CD4-positive, alpha-beta memory T cell (primary cell): ENCODE measurements around the gene MCMBP. TPM values are rescaled to one million over a fixed set of nuclear protein-coding genes. Genes with fewer than 3 reads are reported as not detected.
"Not testable (repeated sequence)": the region's sequence is repeated elsewhere in the genome, so short reads cannot be mapped to it uniquely, and the experiment has no call there.

Experiments
- CTCF ChIA-PET: fragments of 350-600 bp; sonication (Branson Sonifier 250); formaldehyde crosslinking; loops from one replicate; lab custom pipeline; 2021; ENCODE audit warnings: inconsistent platforms; ENCODE audit not compliant: partially characterized antibody; lab: Charles Lee
- POLR2A ChIA-PET: fragments of 350-600 bp; sonication (Branson Sonifier 250); formaldehyde crosslinking; loops from one replicate; lab custom pipeline; 2021; ENCODE audit not compliant: partially characterized antibody; lab: Charles Lee
- DNase-seq, 5 donors: peaks; one replicate each; pipeline versions ENCODE4 v3.0.0 to v3.0.0-alpha.2; 2020 to 2022; ENCODE audit warnings: mixed read lengths in 1 of 5
- H3K27ac ChIP-seq: one replicate; pipeline ENCODE4 v1.7.0; 2013; ENCODE audit warnings: low read depth, low read length
- H3K27me3 ChIP-seq: 2 replicates; pipeline ENCODE4 v1.7.0; 2013; ENCODE audit warnings: mild to moderate bottlenecking, low read length, moderate library complexity; ENCODE audit not compliant: insufficient read depth
- H3K36me3 ChIP-seq: 2 replicates; pipeline ENCODE4 v1.7.0; 2013; ENCODE audit warnings: mild to moderate bottlenecking, low read length, moderate library complexity; ENCODE audit not compliant: insufficient read depth
- H3K4me1 ChIP-seq: 2 replicates; pipeline ENCODE4 v1.7.0; 2013; ENCODE audit warnings: mild to moderate bottlenecking, low read length, moderate library complexity; ENCODE audit not compliant: insufficient read depth
- H3K4me3 ChIP-seq, 2 donors: one replicate each; pipeline ENCODE4 v1.7.0; 2013; ENCODE audit warnings: low read length in 2 of 2, mild to moderate bottlenecking in 1 of 2
- H3K9me3 ChIP-seq, 2 donors: one replicate each; pipeline ENCODE4 v1.7.0; 2013; ENCODE audit warnings: low read length in 2 of 2, control low read depth in 1 of 2; ENCODE audit not compliant: control insufficient read depth in 1 of 2
- H3K27ac Mint-ChIP-seq, 7 donors: one replicate each; pipeline ENCODE4 v1.8.0; 2020 to 2021; ENCODE audit warnings: mixed read lengths in 7 of 7, mild to moderate bottlenecking in 6 of 7, inconsistent platforms in 3 of 7, moderate library complexity in 3 of 7
- H3K27me3 Mint-ChIP-seq, 2 donors: one replicate each; pipeline ENCODE4 v1.8.0; 2020 to 2021; ENCODE audit warnings: mixed read lengths in 2 of 2
- H3K36me3 Mint-ChIP-seq, 2 donors: one replicate each; pipeline ENCODE4 v1.8.0; 2020 to 2021; ENCODE audit warnings: mixed read lengths in 2 of 2, inconsistent platforms in 1 of 2, mild to moderate bottlenecking in 1 of 2
- H3K4me1 Mint-ChIP-seq, 4 donors: one replicate each; pipeline ENCODE4 v1.8.0; 2020 to 2021; ENCODE audit warnings: mixed read lengths in 4 of 4, mild to moderate bottlenecking in 1 of 4
- H3K4me3 Mint-ChIP-seq, 8 donors: one replicate each; pipeline ENCODE4 v1.8.0; 2020 to 2021; ENCODE audit warnings: mixed read lengths in 8 of 8, mild to moderate bottlenecking in 7 of 8, moderate library complexity in 6 of 8, inconsistent platforms in 3 of 8
- H3K9me3 Mint-ChIP-seq, 8 donors: one replicate each; pipeline ENCODE4 v1.8.0; 2020 to 2021; ENCODE audit warnings: mixed read lengths in 8 of 8, mild to moderate bottlenecking in 5 of 8, inconsistent platforms in 3 of 8, moderate library complexity in 1 of 8
- intact Hi-C: fragments of 100-400 bp; cut with micrococcal nuclease; formaldehyde crosslinking; loops from one replicate; pipeline ENCODE4 v1.15.1; 2023
- polyA plus RNA-seq, 2 donors: library from polyadenylated mRNA; unstranded; fragments of 300-500 nt; fragmentation: Illumina TruSeq; gene quantifications; one replicate each; pipeline ENCODE4 v1.2.3, GENCODE V29; 2021
- total RNA-seq, 2 experiments: library from RNA; stranded (reverse); gene quantifications; one replicate each; pipeline ENCODE4 v1.2.3, GENCODE V29; 2021

Gene MCMBP
- total RNA-seq (10 to 100 TPM; 54.8 to 56.2 TPM), polyA plus RNA-seq (10 to 100 TPM; 68.0 to 70.5 TPM)

- intact Hi-C loops, result loop anchor here (1.0 to 10.0 kb wide), 6 partner anchors 13 to 668 kb away; partner anchors contain the start of genes GRK5, RGS10 and TIAL1
- Mint-ChIP-seq H3K27me3 (no peaks in the 10 kb centered on the region), H3K9me3 (no peaks in the 10 kb centered on the region), H3K4me1 (peaks cover 29 to 52% (median 41%) of the 10 kb centered on the region in 4 donors), H3K4me3 (peak within 1 kb of the TSS; percentile 90 to 97 (median 93)), H3K27ac (peak within 1 kb of the TSS; percentile 92 to 96 (median 94)), H3K36me3 (peaks cover 4 to 8% of the 10 kb centered on the region in 2 donors)
- Histone ChIP-seq H3K4me1 (peaks cover 51% of the 10 kb centered on the region), H3K36me3 (no peaks in the 10 kb centered on the region), H3K4me3 (peak within 1 kb of the TSS; percentile 82 to 90), H3K27ac (peak within 1 kb of the TSS; percentile 85), H3K27me3 (no peaks in the 10 kb centered on the region), H3K9me3 (no peaks in the 10 kb centered on the region)
- DNase-seq, result no peak
- POLR2A ChIA-PET, result interaction anchor here (0.5 to 3.5 kb wide), 20 partner anchors 10 to 1118 kb away, joined by 3 to 109 read pairs (median 6); partner anchors contain the start of genes BAG3, CACUL1, GRK5 and INPP5F
- CTCF ChIA-PET, result interaction anchor here (0.9 to 5.0 kb wide), 4 partner anchors 12 to 1178 kb away, joined by 3 to 49 read pairs (median 6); no protein-coding TSS in a partner anchor
These were observed at the start of gene MCMBP for GRCh38 chr10:119872610-119872859. Gene MCMBP (minus strand): TSS chr10:119872843. CDS start chr10:119872584, 259 bp downstream.

- no peak overlapping the region for H3K27ac ChIP-seq
- peaks cover 34% of the 10 kb centered on the region for H3K36me3 ChIP-seq
- no peak for DNase-seq
- Mint-ChIP-seq H3K27me3 (no peaks in the 10 kb centered on the region), H3K27ac (no peak overlapping the region), H3K9me3 (no peaks in the 10 kb centered on the region), H3K4me3 (no peak overlapping the region), H3K36me3 (peaks cover 46 to 73% of the 10 kb centered on the region in 2 donors), H3K4me1 (peaks cover 0 to 3% (median 0%) of the 10 kb centered on the region in 4 donors)
- intact Hi-C loops, result no loop called here
- no peaks in the 10 kb centered on the region for H3K4me1 ChIP-seq
- CTCF ChIA-PET, result interaction anchor here (0.8 kb wide), 1 partner anchor 169 kb away, joined by 3 read pairs; no protein-coding TSS in a partner anchor
- POLR2A ChIA-PET, result no interaction called here
- no peak overlapping the region for H3K4me3 ChIP-seq
- no peaks in the 10 kb centered on the region for H3K27me3 ChIP-seq
- no peaks in the 10 kb centered on the region for H3K9me3 ChIP-seq
These were observed 47.2 kb upstream of the MCMBP start for GRCh38 chr10:119919826-119920225.

GRCh38 chr10:119919271-119919670 lies 46.6 kb upstream of the MCMBP start:
- intact Hi-C loops, result no loop called here
- Mint-ChIP-seq H3K27me3 (no peaks in the 10 kb centered on the region), H3K4me3 (no peak overlapping the region), H3K4me1 (peaks cover 0 to 6% (median 0%) of the 10 kb centered on the region in 4 donors), H3K9me3 (no peaks in the 10 kb centered on the region), H3K36me3 (peaks cover 52 to 75% of the 10 kb centered on the region in 2 donors), H3K27ac (no peak overlapping the region)
- DNase-seq, result no peak
- Histone ChIP-seq H3K9me3 (no peaks in the 10 kb centered on the region), H3K27me3 (no peaks in the 10 kb centered on the region), H3K27ac (no peak overlapping the region), H3K4me3 (no peak overlapping the region), H3K36me3 (peaks cover 38% of the 10 kb centered on the region), H3K4me1 (no peaks in the 10 kb centered on the region)
- CTCF ChIA-PET, result interaction anchor here (1.4 kb wide), 1 partner anchor 169 kb away, joined by 6 read pairs; no protein-coding TSS in a partner anchor
- POLR2A ChIA-PET, result no interaction called here

GRCh38 chr10:119917777-119918176 lies 45.1 kb upstream of the MCMBP start:
- POLR2A ChIA-PET, result no interaction called here
- Histone ChIP-seq H3K4me3 (no peak overlapping the region), H3K27me3 (no peaks in the 10 kb centered on the region), H3K4me1 (no peaks in the 10 kb centered on the region), H3K9me3 (no peaks in the 10 kb centered on the region), H3K36me3 (peaks cover 49% of the 10 kb centered on the region), H3K27ac (no peak overlapping the region)
- no peak overlapping the region for H3K27ac Mint-ChIP-seq
- H3K9me3 Mint-ChIP-seq, result no peaks in the 10 kb centered on the region
- H3K36me3 Mint-ChIP-seq, result peaks cover 55 to 71% of the 10 kb centered on the region in 2 donors
- no peak overlapping the region for H3K4me3 Mint-ChIP-seq
- H3K4me1 Mint-ChIP-seq, result peaks cover 0 to 6% (median 0%) of the 10 kb centered on the region in 4 donors
- no peaks in the 10 kb centered on the region for H3K27me3 Mint-ChIP-seq
- no peak for DNase-seq
- CTCF ChIA-PET, result interaction anchor here (1.4 kb wide), 1 partner anchor 167 kb away, joined by 6 read pairs; no protein-coding TSS in a partner anchor
- intact Hi-C loops, result no loop called here

- Histone ChIP-seq H3K36me3 (peaks cover 30% of the 10 kb centered on the region), H3K4me1 (no peaks in the 10 kb centered on the region), H3K27me3 (no peaks in the 10 kb centered on the region), H3K4me3 (no peak overlapping the region), H3K9me3 (no peaks in the 10 kb centered on the region), H3K27ac (no peak overlapping the region)
- Mint-ChIP-seq H3K27ac (peak overlapping the region in 3 of 7 donors; percentile 30 to 70 (median 45)), H3K4me3 (no peak overlapping the region), H3K27me3 (no peaks in the 10 kb centered on the region), H3K9me3 (peaks cover 0 to 1% (median 0%) of the 10 kb centered on the region in 8 donors), H3K36me3 (peaks cover 36 to 52% of the 10 kb centered on the region in 2 donors), H3K4me1 (peaks cover 0 to 5% (median under 1%) of the 10 kb centered on the region in 4 donors)
- intact Hi-C loops, result no loop called here
- ChIA-PET CTCF (no interaction called here), POLR2A (no interaction called here)
- DNase-seq, result no peak
These were observed 38.0 kb upstream of the MCMBP start for GRCh38 chr10:119910689-119911088.

GRCh38 chr10:119908166-119908565 lies 35.5 kb upstream of the MCMBP start:
- peaks cover 37% of the 10 kb centered on the region for H3K36me3 ChIP-seq

GRCh38 chr10:119907695-119908094 lies 35.1 kb upstream of the MCMBP start:
- peak overlapping the region in 1 of 7 donors; percentile 27 for H3K27ac Mint-ChIP-seq
- intact Hi-C loops, CTCF ChIA-PET, H3K4me1 ChIP-seq, DNase-seq, H3K9me3 Mint-ChIP-seq, POLR2A ChIA-PET, H3K27me3 ChIP-seq, H3K4me1 Mint-ChIP-seq, H3K27ac ChIP-seq, H3K4me3 Mint-ChIP-seq, H3K27me3 Mint-ChIP-seq, H3K4me3 ChIP-seq, H3K9me3 ChIP-seq: not testable (repeated sequence)
- peaks cover 44 to 62% of the 10 kb centered on the region in 2 donors for H3K36me3 Mint-ChIP-seq
- H3K36me3 ChIP-seq, result peaks cover 37% of the 10 kb centered on the region

More at GRCh38 chr10:119908166-119908565, 35.5 kb upstream of the MCMBP start:
- no peak for DNase-seq
- Mint-ChIP-seq H3K36me3 (peaks cover 44 to 62% of the 10 kb centered on the region in 2 donors), H3K4me1 (peaks cover 0 to 2% (median under 1%) of the 10 kb centered on the region in 4 donors), H3K9me3 (peaks cover 0 to 1% (median 0%) of the 10 kb centered on the region in 8 donors), H3K27ac (peak overlapping the region in 1 of 7 donors; percentile 27), H3K27me3 (no peaks in the 10 kb centered on the region), H3K4me3 (no peak overlapping the region)
- POLR2A ChIA-PET, result no interaction called here
- no peaks in the 10 kb centered on the region for H3K4me1 ChIP-seq
- no peak overlapping the region for H3K27ac ChIP-seq
- intact Hi-C loops, result no loop called here
- H3K9me3 ChIP-seq, result no peaks in the 10 kb centered on the region
- CTCF ChIA-PET, result no interaction called here
- no peak overlapping the region for H3K4me3 ChIP-seq
- H3K27me3 ChIP-seq, result no peaks in the 10 kb centered on the region
